Measurements from ENCODE around the gene HTR5A. TPM values are rescaled to one million over a fixed set of nuclear protein-coding genes. Genes with fewer than 3 reads are reported as not detected.

HTR5A gene
- total and polyA plus RNA-seq, 5 experiments from 2014 or later, result not detected

- no peaks in the 10 kb centered on the region for H3K36me3 Mint-ChIP-seq
- no peak for ATAC-seq
- POLR2A ChIA-PET, result no interaction called here
Observed at GRCh38 chr7:155129186-155129585, 59.1 kb downstream of the HTR5A start.

GRCh38 chr7:155129789-155130188, 59.7 kb downstream of the HTR5A start:
- H3K4me1 Mint-ChIP-seq, result no peaks in the 10 kb centered on the region
- no peak overlapping the region for H3K27ac Mint-ChIP-seq
- H3K9me3 Mint-ChIP-seq, result no peaks in the 10 kb centered on the region
- no peak for ATAC-seq
- peaks cover 9 to 29% (median 9%) of the 10 kb centered on the region in 5 donors for H3K27me3 Mint-ChIP-seq
- DNase-seq, result no peak
- H3K4me3 Mint-ChIP-seq, result peak overlapping the region in 1 of 10 donors; percentile 26
- no peaks in the 10 kb centered on the region for H3K36me3 Mint-ChIP-seq
- POLR2A ChIA-PET, result no interaction called here

More at GRCh38 chr7:155129186-155129585, 59.1 kb downstream of the HTR5A start:
- no peak overlapping the region for H3K4me3 Mint-ChIP-seq
- H3K27ac Mint-ChIP-seq, result peak overlapping the region in 1 of 10 donors; percentile 66
- H3K27me3 Mint-ChIP-seq, result peaks cover 9 to 29% (median 12%) of the 10 kb centered on the region in 5 donors
- no peak for DNase-seq
- no peaks in the 10 kb centered on the region for H3K9me3 Mint-ChIP-seq
- H3K4me1 Mint-ChIP-seq, result no peaks in the 10 kb centered on the region

- Mint-ChIP-seq H3K36me3 (no peaks in the 10 kb centered on the region), H3K27me3 (peaks cover 9 to 29% (median 9%) of the 10 kb centered on the region in 5 donors), H3K27ac (no peak overlapping the region), H3K9me3 (no peaks in the 10 kb centered on the region), H3K4me1 (no peaks in the 10 kb centered on the region), H3K4me3 (no peak overlapping the region)
- POLR2A ChIA-PET, result no interaction called here
- no peak for ATAC-seq
- DNase-seq, result no peak
Observed at GRCh38 chr7:155130493-155130892, 60.4 kb downstream of the HTR5A start.

- DNase-seq (no peak), ATAC-seq (no peak)
- Mint-ChIP-seq H3K9me3 (no peaks in the 10 kb centered on the region), H3K4me1 (no peaks in the 10 kb centered on the region), H3K36me3 (no peaks in the 10 kb centered on the region), H3K4me3 (no peak overlapping the region), H3K27me3 (peaks cover 9 to 29% (median 9%) of the 10 kb centered on the region in 5 donors), H3K27ac (no peak overlapping the region)
- POLR2A ChIA-PET, result no interaction called here
Observed at GRCh38 chr7:155131090-155131489, 61.0 kb downstream of the HTR5A start.

GRCh38 chr7:155132431-155132830, 62.3 kb downstream of the HTR5A start:
- Mint-ChIP-seq H3K27me3 (peaks cover 9 to 29% (median 10%) of the 10 kb centered on the region in 5 donors), H3K4me1 (no peaks in the 10 kb centered on the region), H3K27ac (no peak overlapping the region), H3K4me3 (no peak overlapping the region), H3K36me3 (no peaks in the 10 kb centered on the region), H3K9me3 (peaks cover 0 to 3% (median 0%) of the 10 kb centered on the region in 9 donors)
- DNase-seq, result no peak
- no peak for ATAC-seq
- POLR2A ChIA-PET, result no interaction called here

GRCh38 chr7:155136619-155137243, 66.6 kb downstream of the HTR5A start:
- DNase-seq (no peak), ATAC-seq (no peak)
- Mint-ChIP-seq H3K36me3 (no peaks in the 10 kb centered on the region), H3K27ac (no peak overlapping the region), H3K4me1 (no peaks in the 10 kb centered on the region), H3K4me3 (no peak overlapping the region), H3K27me3 (peaks cover 10 to 26% (median 23%) of the 10 kb centered on the region in 5 donors), H3K9me3 (peaks cover 0 to 6% (median 0%) of the 10 kb centered on the region in 9 donors)
- POLR2A ChIA-PET, result no interaction called here

Other genes with a start within 250 kb of the HTR5A start
- gene PAXIP1, start 67.2 kb upstream of the HTR5A start, total RNA-seq, result 10 to 100 TPM; 13.2 to 13.9 TPM
- 1 to 10 TPM in 2 of 3 donors, under 1 TPM in 1; 0.62 to 2.3 (median 1.6) TPM for gene PAXIP1, start 67.2 kb upstream of the HTR5A start, polyA plus RNA-seq
- gene INSIG1, start 227.6 kb downstream of the HTR5A start, total RNA-seq, result 10 to 100 TPM; 50.3 to 53.0 TPM
- 10 to 100 TPM; 25.5 to 33.6 (median 33.0) TPM for gene INSIG1, start 227.6 kb downstream of the HTR5A start, polyA plus RNA-seq

All from naive thymus-derived CD8-positive, alpha-beta T cell (primary cell).